ENCODE measurements around the gene FBH1.
"Not testable (repeated sequence)": the region's sequence is repeated elsewhere in the genome, so short reads cannot be mapped to it uniquely, and the experiment has no call there.

FBH1 gene

DNA sequence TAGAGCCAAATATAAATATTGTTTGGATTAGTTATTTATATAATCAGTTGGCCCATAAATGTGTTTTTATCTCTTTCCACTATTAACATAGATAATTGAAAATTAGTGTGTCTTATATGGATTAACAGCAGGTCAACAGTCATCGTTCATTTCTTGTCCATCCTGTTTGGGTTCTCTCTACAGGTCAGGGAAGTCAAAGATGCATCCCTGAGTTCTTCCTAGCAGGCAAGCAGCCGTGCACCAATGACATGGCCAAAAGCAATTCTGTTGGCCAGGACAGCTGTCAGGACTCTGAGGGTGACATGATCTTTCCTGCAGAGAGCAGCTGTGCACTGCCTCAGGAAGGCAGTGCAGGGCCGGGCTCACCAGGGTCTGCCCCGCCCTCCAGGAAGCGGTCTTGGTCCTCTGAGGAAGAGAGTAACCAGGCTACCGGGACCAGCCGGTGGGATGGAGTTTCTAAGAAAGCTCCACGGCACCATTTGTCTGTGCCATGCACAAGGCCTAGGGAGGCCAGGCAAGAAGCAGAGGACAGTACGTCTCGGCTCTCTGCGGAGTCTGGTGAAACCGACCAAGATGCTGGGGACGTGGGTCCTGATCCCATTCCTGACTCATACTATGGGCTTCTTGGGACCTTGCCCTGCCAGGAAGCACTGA, 15.9 kb downstream of the FBH1 start:
- no peak for DNase-seq

DNA sequence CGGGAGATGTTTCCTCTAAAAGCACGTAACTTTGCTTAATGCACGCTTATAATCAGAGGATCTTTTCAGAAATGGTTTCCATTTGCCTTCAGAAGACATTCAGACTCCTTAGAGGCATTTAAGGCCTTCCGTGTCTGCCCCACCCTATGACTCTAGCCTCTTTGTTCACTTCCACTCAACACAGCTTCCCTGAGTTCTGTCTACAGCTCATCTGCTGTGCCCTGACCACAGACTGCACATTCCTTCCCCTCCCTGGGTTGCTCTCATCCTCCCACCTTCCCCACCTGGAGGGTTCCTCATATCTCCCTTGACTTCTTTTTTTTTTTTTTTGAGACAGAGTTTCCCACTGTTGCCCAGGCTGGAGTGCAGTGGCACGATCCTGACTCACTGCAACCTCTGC, 16.6 kb downstream of the FBH1 start:
- no peak for DNase-seq

DNA sequence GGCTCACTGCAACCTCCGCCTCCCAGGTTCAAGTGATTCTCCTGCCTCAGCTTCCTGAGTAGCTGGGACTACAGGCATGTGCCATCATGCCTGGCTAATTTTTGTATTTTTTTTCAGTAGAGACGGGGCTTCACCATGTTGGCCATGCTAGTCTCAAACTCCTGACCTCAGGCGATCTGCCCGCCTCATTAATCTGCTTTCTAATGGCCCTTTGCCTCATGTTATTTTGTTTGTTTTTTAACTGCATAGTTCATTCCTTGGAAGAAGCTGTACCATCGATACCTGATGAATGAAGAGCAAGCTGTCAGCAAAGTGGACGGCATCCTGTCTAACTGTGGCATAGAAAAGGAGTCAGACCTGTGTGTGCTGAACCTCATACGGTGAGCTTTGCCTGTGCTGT, 18.6 kb downstream of the FBH1 start:
- DNase-seq: not testable (repeated sequence)

GRCh38 chr10:5910323-5911100, 20.5 kb downstream of the FBH1 start:
- no peak for DNase-seq

DNA sequence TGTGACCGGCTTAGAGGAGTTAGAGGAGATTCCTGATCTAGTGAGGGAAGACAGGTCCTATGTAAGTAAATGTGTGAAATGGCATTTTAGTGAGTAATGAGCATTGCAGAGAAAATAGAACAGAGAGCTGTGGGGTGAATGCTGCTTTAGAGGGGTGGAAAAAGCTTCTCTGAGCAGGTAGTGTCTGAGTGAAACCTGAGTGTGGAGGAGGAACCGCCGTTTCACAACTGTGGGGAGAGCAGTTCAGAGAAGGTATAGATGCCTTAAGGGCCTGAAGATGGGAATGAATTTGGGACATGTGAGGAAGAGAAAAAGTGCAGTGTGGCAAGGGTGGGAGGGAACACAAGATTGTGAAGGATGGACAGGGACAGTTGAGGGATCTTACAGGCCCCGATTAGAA, 21.6 kb downstream of the FBH1 start:
- DNase-seq: no peak

GRCh38 chr10:5913736-5914135, 23.7 kb downstream of the FBH1 start:
- no peak for DNase-seq

GRCh38 chr10:5915451-5915850, 25.4 kb downstream of the FBH1 start:
- no peak for DNase-seq

GRCh38 chr10:5917305-5917704, 27.3 kb downstream of the FBH1 start:
- no peak for DNase-seq

DNA sequence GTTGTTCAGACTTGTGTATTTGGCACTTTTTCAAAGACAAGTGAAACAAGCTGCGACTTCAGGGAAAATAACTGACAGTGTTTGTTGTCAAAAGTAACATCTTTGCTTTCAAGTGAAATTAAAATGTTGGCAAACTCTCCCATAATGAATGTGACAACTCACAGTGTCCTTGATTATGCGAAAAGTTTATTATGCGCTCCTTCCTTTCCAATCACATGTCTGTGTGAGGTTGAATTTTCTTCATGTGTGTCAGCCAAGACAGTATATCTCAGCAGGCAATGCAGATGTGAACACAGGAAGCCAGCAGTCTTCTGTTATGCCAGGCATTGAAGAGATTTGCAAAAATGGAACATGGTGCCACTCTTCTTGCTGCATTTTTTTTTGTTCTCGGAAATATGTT, 28.7 kb downstream of the FBH1 start:
- DNase-seq: no peak

GRCh38 chr10:5919568-5919967, 29.5 kb downstream of the FBH1 start:
- no peak for DNase-seq

DNA sequence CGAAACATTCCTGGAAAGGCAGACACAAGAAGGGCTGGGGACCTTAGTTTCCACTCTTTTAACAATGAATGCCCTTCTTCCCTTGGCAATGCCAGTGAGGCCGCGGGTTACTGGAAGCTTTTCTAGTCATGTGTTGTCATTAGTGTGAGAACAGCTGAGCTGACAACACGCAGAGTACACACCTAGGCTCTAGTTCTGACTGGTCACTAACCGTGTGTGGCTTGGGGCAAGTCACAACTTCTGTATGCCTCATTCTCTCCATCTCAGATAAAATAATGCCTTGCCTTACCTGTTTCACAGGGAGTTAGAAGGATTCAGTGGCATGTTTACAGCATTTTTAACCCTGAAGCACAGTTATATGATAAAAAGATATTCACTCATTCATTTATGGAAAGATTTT, 31.7 kb downstream of the FBH1 start:
- DNase-seq: no peak

- no peak for DNase-seq
These were observed 34.8 kb downstream of the FBH1 start for GRCh38 chr10:5924889-5925288.

DNA sequence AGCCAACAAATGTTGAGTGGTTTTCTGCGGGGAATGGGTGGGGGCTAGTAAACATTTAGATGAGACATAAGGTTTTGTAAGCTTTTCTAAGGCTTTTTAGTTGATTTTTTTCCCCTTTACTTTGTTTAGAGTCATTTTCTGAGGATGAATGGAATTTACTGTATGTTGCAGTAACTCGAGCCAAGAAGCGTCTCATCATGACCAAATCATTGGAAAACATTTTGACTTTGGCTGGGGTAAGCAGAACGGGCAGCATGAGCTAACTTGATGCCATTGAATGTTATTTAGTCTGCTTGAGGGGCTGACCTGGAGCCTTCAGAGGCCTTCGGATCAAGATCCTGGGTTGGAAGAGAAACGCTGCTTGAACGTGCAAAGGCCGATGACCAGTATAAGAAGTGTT, 37.3 kb downstream of the FBH1 start:
- DNase-seq: no peak

- DNase-seq: no peak
These were observed 39.4 kb downstream of the FBH1 start for GRCh38 chr10:5929442-5929841.

DNA sequence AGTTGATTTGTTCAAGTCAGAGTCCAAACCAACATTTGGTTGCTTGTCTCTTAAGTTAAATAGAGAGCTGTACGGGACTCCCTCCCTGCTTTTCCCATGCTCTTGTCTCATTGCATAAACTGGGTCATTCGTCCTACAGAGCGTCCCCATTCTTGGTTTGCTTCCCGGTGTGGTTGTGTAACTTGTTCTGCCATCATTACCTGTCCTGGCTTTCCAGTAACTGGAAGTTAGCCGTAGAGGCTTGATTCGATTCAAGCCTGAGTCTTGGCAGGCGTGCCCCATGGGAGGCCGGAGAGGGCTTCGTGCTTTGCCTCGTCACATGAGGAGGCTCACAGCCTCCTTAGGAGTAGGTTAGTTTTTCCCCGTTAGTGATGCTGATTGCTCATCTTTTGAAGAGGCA, 40.2 kb downstream of the FBH1 start:
- no peak for DNase-seq

- DNase-seq: no peak
These were observed 42.3 kb downstream of the FBH1 start for GRCh38 chr10:5932345-5932744.

- no peak for DNase-seq
These were observed 44.0 kb downstream of the FBH1 start for GRCh38 chr10:5933909-5934546.

GRCh38 chr10:5935628-5936027, 45.6 kb downstream of the FBH1 start:
- no peak for DNase-seq

DNA sequence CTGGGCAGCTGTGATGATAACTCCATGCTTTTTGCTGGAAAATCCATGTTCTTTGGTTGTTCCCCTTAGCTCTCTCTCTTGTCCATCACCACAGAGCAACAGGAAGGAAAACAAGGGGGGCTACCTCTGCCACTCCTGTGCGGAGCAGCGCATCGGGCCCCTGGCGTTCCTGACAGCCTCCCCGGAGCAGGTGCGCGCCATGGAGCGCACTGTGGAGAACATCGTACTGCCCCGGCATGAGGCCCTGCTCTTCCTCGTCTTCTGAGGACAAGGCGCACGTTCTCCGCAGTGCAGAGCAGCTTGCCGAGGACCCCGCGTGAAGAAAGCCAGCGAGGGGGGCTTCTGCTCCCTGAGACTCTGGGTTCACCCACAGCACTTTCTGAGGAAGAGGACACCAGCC, 47.0 kb downstream of the FBH1 start:
- DNase-seq: no peak

GRCh38 chr10:5938291-5938690, 48.2 kb downstream of the FBH1 start:
- DNase-seq: no peak

DNA sequence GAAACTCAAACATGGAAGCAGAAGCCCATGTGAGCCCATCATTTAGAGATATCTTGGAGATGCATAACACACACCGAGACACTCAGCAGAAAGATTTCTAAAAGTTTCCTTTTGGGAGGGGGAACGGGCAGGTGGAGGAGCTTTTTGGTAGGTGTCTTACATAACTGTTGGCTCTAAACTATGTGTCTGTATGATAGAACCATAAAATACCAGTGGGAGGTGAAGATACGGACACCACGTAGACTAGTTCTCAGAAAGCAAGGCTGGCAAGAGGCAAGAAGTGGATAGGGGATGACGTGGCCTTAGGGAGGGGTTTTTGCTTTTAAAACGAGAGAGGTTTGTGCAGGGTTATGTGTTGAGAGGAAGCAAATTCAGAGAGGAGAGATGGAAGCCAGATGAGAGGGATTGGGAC, 50.8 kb downstream of the FBH1 start:
- no peak for DNase-seq

- DNase-seq: no peak
These were observed 51.5 kb downstream of the FBH1 start for GRCh38 chr10:5941579-5941978.

GRCh38 chr10:5942001-5942400, 52.0 kb downstream of the FBH1 start:
- no peak for DNase-seq

DNA sequence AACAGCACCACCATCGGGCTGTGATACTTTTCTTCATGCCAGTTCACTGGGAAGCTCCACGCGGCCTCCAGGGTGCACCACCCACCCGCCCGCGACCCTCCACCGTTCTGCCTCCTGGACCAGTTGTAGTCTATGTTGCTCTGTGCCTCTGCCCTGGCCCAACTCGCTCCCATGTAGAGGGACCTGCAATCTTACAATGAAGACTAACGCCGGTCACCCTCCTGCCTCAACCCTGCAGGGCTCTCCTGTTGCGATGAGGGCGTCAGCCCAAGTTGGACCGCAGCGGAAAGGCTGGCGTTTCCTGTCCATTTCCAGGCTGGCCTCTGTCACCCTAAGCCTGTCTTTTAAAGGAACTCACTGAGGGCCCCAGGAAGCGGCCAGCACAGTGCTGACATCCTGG, 52.4 kb downstream of the FBH1 start:
- no peak for DNase-seq

Data from SW 1271 (cell line).